Measurements from ENCODE around the gene ITPKC. TPM values are rescaled to one million over a fixed set of nuclear protein-coding genes. Genes with fewer than 3 reads are reported as not detected.

The ITPKC gene
- total RNA-seq, 1 donor from 2014 or later: 16.5 TPM

GRCh38 chr19:40686882-40687524 lies 29.9 kb upstream of the ITPKC start:
- H3K9me3 Mint-ChIP-seq (ENCODE audit: low read depth): no peaks in the 10 kb centered on the region
- H3K4me3 Mint-ChIP-seq (ENCODE audit: unreplicated experiment): no peak overlapping the region
- TF ChIP-seq CTCF (IDR thresholded peaks at IDR 0.05): no peak
- H3K4me1 Mint-ChIP-seq (ENCODE audit: low read depth): peaks cover 9% of the 10 kb centered on the region
- no peak for DNase-seq (ENCODE audit: low spot score)
- H3K27ac Mint-ChIP-seq (ENCODE audit: unreplicated experiment): no peak overlapping the region
- no peaks in the 10 kb centered on the region for H3K27me3 Mint-ChIP-seq (ENCODE audit: low read depth)
- peaks cover 23% of the 10 kb centered on the region for H3K36me3 Mint-ChIP-seq (ENCODE audit: low read depth)

- no peak for DNase-seq (ENCODE audit: low spot score)
These were observed 29.3 kb upstream of the ITPKC start for GRCh38 chr19:40687525-40688016.

GRCh38 chr19:40688309-40688708 lies 28.6 kb upstream of the ITPKC start:
- no peak for TF ChIP-seq CTCF (IDR thresholded peaks at IDR 0.05)
- Mint-ChIP-seq H3K36me3 (ENCODE audit: low read depth) (peaks cover 19% of the 10 kb centered on the region), H3K4me1 (ENCODE audit: low read depth) (peaks cover 9% of the 10 kb centered on the region), H3K27me3 (ENCODE audit: low read depth) (no peaks in the 10 kb centered on the region), H3K9me3 (ENCODE audit: low read depth) (no peaks in the 10 kb centered on the region), H3K27ac (ENCODE audit: unreplicated experiment) (no peak overlapping the region), H3K4me3 (ENCODE audit: unreplicated experiment) (no peak overlapping the region)
- DNase-seq (ENCODE audit: low spot score): no peak

More at GRCh38 chr19:40687525-40688016, 29.3 kb upstream of the ITPKC start:
- Mint-ChIP-seq H3K36me3 (ENCODE audit: low read depth) (peaks cover 22% of the 10 kb centered on the region), H3K4me3 (ENCODE audit: unreplicated experiment) (no peak overlapping the region), H3K27me3 (ENCODE audit: low read depth) (no peaks in the 10 kb centered on the region), H3K9me3 (ENCODE audit: low read depth) (no peaks in the 10 kb centered on the region), H3K4me1 (ENCODE audit: low read depth) (peaks cover 9% of the 10 kb centered on the region), H3K27ac (ENCODE audit: unreplicated experiment) (no peak overlapping the region)
- no peak for TF ChIP-seq CTCF (IDR thresholded peaks at IDR 0.05)

DNA sequence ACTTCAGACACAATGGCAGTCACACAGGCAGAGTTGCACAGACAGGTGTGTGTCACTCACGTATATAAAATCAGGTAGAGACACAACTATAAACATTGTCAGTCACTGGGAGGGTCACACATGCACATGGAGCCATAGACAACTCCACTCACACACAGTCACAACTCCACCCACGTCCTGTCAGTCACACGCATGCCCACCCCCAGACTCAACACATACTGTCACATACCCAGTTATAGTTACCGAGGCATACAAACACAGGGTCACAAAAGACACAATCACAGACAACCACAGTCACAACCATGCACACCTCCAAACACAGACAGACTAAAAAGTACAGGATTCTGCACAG lies 27.9 kb upstream of the ITPKC start:
- no peak overlapping the region for H3K4me3 Mint-ChIP-seq (ENCODE audit: unreplicated experiment)
- peaks cover 19% of the 10 kb centered on the region for H3K36me3 Mint-ChIP-seq (ENCODE audit: low read depth)
- no peaks in the 10 kb centered on the region for H3K9me3 Mint-ChIP-seq (ENCODE audit: low read depth)
- no peak for DNase-seq (ENCODE audit: low spot score)
- H3K27me3 Mint-ChIP-seq (ENCODE audit: low read depth): no peaks in the 10 kb centered on the region
- H3K27ac Mint-ChIP-seq (ENCODE audit: unreplicated experiment): no peak overlapping the region
- TF ChIP-seq CTCF (IDR thresholded peaks at IDR 0.05): no peak
- peaks cover 9% of the 10 kb centered on the region for H3K4me1 Mint-ChIP-seq (ENCODE audit: low read depth)

DNA sequence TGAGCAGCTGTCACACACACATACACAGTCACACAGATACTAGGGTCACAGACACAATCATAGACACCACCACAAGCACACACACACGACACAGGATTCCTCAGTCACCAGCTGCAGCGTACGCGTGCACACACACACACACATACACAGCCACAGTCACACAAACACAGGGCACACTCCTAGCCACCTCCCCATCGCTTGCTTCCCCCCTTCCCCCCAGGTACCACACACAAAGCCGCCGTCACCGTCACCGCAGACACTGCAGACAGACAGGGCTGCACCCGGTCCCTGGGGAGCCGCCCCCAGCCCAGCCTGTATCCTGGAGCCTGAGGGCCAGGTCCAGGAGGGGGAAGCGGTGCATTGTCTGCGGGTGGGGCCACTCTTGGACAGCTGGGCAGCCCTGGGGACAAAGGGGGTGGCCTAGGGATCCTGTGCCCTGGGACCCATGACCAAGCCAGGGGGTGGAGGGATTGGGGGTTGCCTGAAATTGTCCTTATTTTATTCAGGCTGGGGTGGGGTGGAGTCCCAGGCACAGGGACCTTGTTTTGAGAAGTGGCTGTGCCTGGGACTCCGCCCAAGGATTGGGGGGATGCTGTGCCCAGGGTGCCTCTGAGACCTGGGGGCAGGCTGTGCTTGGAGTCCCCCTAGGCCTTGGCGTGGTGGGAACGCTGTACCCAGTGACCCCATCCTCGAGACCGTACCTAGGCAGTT lies 27.4 kb upstream of the ITPKC start:
- peaks cover 17% of the 10 kb centered on the region for H3K36me3 Mint-ChIP-seq (ENCODE audit: low read depth)
- no peaks in the 10 kb centered on the region for H3K27me3 Mint-ChIP-seq (ENCODE audit: low read depth)
- H3K4me3 Mint-ChIP-seq (ENCODE audit: unreplicated experiment): no peak overlapping the region
- no peak for TF ChIP-seq CTCF (IDR thresholded peaks at IDR 0.05)
- H3K4me1 Mint-ChIP-seq (ENCODE audit: low read depth): peaks cover 9% of the 10 kb centered on the region
- H3K27ac Mint-ChIP-seq (ENCODE audit: unreplicated experiment): peak overlapping the region; percentile 8
- H3K9me3 Mint-ChIP-seq (ENCODE audit: low read depth): no peaks in the 10 kb centered on the region
- no peak for DNase-seq (ENCODE audit: low spot score)

All from chondrocyte (in vitro differentiated cells).